ENCODE data around the gene SPAG8. TPM values are rescaled to one million over a fixed set of nuclear protein-coding genes. Genes with fewer than 3 reads are reported as not detected.
A peak's percentile ranks its signal among the peaks of the same experiment; 100 is the strongest.

The SPAG8 gene
- total RNA-seq, 2 experiments from 2014 or later: 1.1 to 3.6 TPM

DNA sequence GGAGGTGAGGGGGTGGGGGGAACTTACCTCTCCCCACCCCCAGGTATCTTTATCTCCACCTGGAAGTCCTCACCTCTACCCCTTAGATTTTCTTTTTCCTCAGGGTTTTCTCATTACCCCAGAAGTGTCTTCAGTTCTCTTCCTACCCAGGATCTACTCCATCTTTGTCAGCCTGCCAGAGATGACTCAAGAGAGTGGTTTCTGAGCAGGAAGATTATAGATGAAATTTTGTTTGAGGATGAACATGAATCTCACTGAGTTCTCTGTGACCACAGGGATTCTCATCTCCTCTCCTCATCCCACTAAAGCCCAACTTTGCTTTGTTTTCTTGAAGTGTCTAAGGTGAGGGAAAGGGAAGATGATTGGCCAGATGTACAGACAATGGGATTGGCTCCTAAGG lies 8.0 kb upstream of the SPAG8 start:
- Histone ChIP-seq H3K4me2 (ENCODE audit: low read length) (no peak overlapping the region), H3K9me3 (ENCODE audit: low read length) (0 out of 2 replicates have a peak, but pooled peaks cover 4% of the 10 kb centered on the region), H4K20me1 (ENCODE audit: insufficient read depth, low read length) (no peaks in the 10 kb centered on the region), H3K79me2 (ENCODE audit: insufficient read depth, low read depth, low read length) (no peaks in the 10 kb centered on the region), H2AFZ (ENCODE audit: low read length) (no peak overlapping the region), H3K27ac (ENCODE audit: low read depth, low read length, poor library complexity, severe bottlenecking) (no peak overlapping the region), H3K4me1 (ENCODE audit: insufficient read depth, low read length, poor library complexity, severe bottlenecking) (no peaks in the 10 kb centered on the region), H3K9me2 (ENCODE audit: insufficient read depth, low read length) (no peaks in the 10 kb centered on the region), H3K36me3 (ENCODE audit: insufficient read depth, low read length) (no peaks in the 10 kb centered on the region), H3K4me3 (ENCODE audit: low read depth, low read length, poor library complexity, severe bottlenecking) (no peak overlapping the region)
- intact Hi-C loops (cut with micrococcal nuclease; ENCODE audit: unreplicated experiment): no loop called here
- CTCF ChIA-PET (ENCODE audit: unreplicated experiment): no interaction called here
- BruUV-seq (replicated peaks): no TSS peak
- POLR2A ChIA-PET: no interaction called here
- DNase-seq (ENCODE audit: low spot score): no peak
- no peak for TF ChIP-seq EZH2phosphoT487 (IDR thresholded peaks at IDR 0.05; ENCODE audit: borderline replicate concordance, low read depth, low read length)
- TF ChIP-seq, protein P1, sequence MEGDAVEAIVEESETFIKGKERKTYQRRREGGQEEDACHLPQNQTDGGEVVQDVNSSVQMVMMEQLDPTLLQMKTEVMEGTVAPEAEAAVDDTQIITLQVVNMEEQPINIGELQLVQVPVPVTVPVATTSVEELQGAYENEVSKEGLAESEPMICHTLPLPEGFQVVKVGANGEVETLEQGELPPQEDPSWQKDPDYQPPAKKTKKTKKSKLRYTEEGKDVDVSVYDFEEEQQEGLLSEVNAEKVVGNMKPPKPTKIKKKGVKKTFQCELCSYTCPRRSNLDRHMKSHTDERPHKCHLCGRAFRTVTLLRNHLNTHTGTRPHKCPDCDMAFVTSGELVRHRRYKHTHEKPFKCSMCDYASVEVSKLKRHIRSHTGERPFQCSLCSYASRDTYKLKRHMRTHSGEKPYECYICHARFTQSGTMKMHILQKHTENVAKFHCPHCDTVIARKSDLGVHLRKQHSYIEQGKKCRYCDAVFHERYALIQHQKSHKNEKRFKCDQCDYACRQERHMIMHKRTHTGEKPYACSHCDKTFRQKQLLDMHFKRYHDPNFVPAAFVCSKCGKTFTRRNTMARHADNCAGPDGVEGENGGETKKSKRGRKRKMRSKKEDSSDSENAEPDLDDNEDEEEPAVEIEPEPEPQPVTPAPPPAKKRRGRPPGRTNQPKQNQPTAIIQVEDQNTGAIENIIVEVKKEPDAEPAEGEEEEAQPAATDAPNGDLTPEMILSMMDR (conservative IDR thresholded peaks at IDR 0.05; ENCODE audit: low read length): no peak

DNA sequence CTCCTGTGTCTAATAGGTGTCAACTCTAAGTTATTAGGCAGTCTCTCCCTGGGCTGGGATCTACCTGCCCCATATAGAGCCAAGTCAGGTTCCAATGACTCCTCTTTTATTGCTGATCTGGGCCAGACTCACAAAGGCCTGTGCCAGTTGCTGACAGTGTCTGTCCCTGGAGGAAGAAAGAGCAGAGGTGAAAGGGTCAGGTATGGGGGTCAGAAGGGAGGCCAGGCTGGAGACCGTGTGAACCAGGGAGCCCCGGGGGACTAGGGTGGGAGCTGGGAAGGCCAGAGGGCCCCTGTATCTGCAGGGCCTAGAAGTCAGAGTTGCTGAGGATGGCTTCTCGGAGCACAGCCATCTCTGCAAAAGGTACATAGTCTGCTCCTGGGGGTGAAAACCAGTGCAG lies 6.3 kb upstream of the SPAG8 start:
- ChIA-PET POLR2A (no interaction called here), CTCF (ENCODE audit: unreplicated experiment) (no interaction called here)
- intact Hi-C loops (cut with micrococcal nuclease; ENCODE audit: unreplicated experiment): no loop called here
- no peak for TF ChIP-seq EZH2phosphoT487 (IDR thresholded peaks at IDR 0.05; ENCODE audit: borderline replicate concordance, low read depth, low read length)
- TF ChIP-seq, protein P1 (conservative IDR thresholded peaks at IDR 0.05; ENCODE audit: low read length): no peak
- no TSS peak for BruUV-seq (replicated peaks)
- 0 out of 2 replicates have a peak, but pooled peaks cover 4% of the 10 kb centered on the region for H3K9me3 ChIP-seq (ENCODE audit: low read length)
- H3K4me3 ChIP-seq (ENCODE audit: low read depth, low read length, poor library complexity, severe bottlenecking): no peak overlapping the region
- no peaks in the 10 kb centered on the region for H3K9me2 ChIP-seq (ENCODE audit: insufficient read depth, low read length)
- H4K20me1 ChIP-seq (ENCODE audit: insufficient read depth, low read length): no peaks in the 10 kb centered on the region
- no peak overlapping the region for H3K4me2 ChIP-seq (ENCODE audit: low read length)
- no peak overlapping the region for H2AFZ ChIP-seq (ENCODE audit: low read length)
- H3K27ac ChIP-seq (ENCODE audit: low read depth, low read length, poor library complexity, severe bottlenecking): no peak overlapping the region
- no peaks in the 10 kb centered on the region for H3K36me3 ChIP-seq (ENCODE audit: insufficient read depth, low read length)
- peaks cover 10% of the 10 kb centered on the region for H3K4me1 ChIP-seq (ENCODE audit: insufficient read depth, low read length, poor library complexity, severe bottlenecking)
- no peak for DNase-seq (ENCODE audit: low spot score)
- peaks cover 10% of the 10 kb centered on the region; the same call in 1 of the 2 replicates for H3K79me2 ChIP-seq (ENCODE audit: insufficient read depth, low read depth, low read length)

DNA sequence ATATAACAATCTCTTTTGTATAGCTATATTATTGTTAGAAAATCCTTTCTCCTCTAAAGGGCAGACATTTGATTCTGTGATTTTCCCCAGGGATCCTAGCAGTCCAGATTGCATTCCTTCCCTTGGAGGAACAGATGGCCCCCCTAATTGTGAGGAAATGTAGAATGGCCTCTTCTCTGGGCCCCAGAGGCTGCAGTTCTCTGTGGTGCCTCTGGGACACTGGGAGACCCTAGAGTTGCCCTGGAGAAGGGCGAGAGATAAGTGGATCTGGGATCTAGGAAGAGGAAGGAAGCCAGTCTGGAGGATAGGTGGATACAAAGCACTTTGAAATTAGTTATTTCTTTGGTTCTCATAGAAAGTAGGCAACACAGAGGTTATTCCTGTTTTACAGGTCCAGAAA lies 4.6 kb upstream of the SPAG8 start:
- Histone ChIP-seq H3K4me1 (ENCODE audit: insufficient read depth, low read length, poor library complexity, severe bottlenecking) (peaks cover 23% of the 10 kb centered on the region), H3K27ac (ENCODE audit: low read depth, low read length, poor library complexity, severe bottlenecking) (no peak overlapping the region), H3K79me2 (ENCODE audit: insufficient read depth, low read depth, low read length) (peaks cover 10% of the 10 kb centered on the region; the same call in 1 of the 2 replicates), H3K9me3 (ENCODE audit: low read length) (0 out of 2 replicates have a peak, but pooled peaks cover 4% of the 10 kb centered on the region), H3K4me3 (ENCODE audit: low read depth, low read length, poor library complexity, severe bottlenecking) (no peak overlapping the region), H2AFZ (ENCODE audit: low read length) (no peak overlapping the region), H3K36me3 (ENCODE audit: insufficient read depth, low read length) (no peaks in the 10 kb centered on the region), H4K20me1 (ENCODE audit: insufficient read depth, low read length) (no peaks in the 10 kb centered on the region), H3K4me2 (ENCODE audit: low read length) (no peak overlapping the region), H3K9me2 (ENCODE audit: insufficient read depth, low read length) (no peaks in the 10 kb centered on the region)
- ChIA-PET CTCF (ENCODE audit: unreplicated experiment) (no interaction called here), POLR2A (no interaction called here)
- intact Hi-C loops (cut with micrococcal nuclease; ENCODE audit: unreplicated experiment): no loop called here
- BruUV-seq (replicated peaks): no TSS peak
- no peak for DNase-seq (ENCODE audit: low spot score)
- TF ChIP-seq, protein P1 (conservative IDR thresholded peaks at IDR 0.05; ENCODE audit: low read length): 0 out of 2 replicates have a peak, but pooled peaks have one; percentile 18
- TF ChIP-seq EZH2phosphoT487 (IDR thresholded peaks at IDR 0.05; ENCODE audit: borderline replicate concordance, low read depth, low read length): no peak
